ENCODE measurements around the gene RIMS1.

RIMS1 gene

DNA sequence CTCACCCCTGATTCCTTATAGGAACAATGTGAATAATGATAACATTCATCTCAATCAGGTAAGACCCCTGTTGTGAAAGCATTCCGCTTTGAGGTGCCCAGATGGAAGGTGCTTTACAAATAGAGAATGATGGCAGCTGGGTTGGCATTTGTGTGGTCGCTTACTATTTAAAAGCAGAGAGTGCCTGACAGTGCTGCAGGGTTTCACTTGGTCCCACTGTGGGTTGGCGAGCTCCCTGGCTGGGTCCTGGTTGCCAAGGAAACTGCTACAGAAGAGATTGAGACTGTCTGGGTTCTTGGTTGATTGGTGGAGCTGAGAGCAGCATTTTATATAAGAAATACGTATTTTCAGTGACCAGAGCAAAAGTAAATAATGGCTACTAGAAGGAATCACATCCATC lies 528.3 kb downstream of the RIMS1 start:
- no peak for DNase-seq (ENCODE audit: low spot score)

DNA sequence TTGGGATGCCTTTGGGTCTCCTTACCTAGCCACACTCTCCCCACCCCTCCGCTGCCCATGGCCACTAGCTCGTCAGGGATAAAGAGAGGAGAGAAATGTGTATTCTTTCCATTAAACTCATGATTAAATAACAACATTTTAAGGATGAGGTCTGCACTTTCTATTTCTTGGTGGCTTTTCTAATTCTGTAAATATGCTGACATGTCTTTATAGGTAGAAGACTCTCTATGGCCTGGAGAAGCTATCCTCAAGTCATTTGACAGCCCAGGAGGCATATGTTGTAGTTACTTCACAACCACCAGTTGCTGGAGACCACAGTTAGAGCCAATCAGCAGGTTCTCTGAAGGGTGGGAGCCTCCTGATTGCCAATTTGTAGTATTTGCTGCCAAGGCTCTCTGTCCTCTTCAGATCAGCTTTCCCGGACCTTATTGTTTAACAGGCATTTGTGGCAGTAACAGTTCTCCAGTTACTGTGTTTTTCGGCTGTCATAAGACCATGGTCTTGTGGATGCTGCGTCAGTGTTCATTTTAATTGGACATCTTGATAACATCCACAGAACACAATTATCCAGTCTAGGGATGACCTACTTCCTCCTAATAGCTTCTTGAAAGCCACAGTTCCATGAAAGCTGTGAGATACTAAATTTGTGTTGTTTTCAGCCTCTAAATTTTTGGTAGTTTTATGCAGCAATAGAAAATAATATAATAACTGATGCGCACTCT lies 530.6 kb downstream of the RIMS1 start:
- no peak for DNase-seq (ENCODE audit: low spot score)

DNA sequence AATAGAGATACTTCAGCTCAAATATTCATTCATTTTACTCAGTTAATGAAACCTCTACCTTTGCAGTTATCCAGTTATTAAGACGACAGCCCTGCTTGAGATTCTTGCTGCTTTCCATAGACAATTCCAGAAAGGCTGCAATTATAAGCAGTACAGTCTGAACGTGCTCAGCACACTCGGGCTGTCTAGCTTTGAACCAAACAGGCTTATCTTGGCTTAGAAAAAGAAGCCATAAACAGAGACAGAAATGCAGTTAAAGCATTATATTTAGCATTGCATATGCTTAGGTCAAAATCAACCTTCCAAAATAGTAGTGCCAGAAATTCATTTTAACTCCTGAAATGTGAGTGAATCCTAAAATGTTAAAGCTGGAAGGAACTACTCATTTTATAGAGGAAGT lies 531.4 kb downstream of the RIMS1 start:
- no peak for DNase-seq (ENCODE audit: low spot score)

DNA sequence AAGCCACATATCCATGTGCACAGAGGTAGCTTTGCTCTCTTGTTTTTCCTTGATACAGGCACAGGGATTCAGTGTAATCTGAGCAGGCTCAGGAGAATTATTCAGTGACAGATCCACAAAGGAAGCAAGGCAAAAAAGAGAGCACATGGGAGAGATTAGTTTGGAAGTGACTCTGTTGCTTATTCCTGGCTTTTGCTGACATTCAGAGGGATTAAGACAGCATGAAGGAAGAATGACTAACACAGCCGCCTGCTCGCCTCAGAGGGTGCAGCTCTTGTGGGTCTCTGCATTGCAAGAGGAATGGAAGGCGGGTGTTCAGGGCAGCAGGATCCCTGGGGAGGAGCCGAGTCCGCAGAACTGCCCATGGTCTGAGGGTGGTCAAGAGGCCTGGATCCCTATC lies 532.1 kb downstream of the RIMS1 start:
- DNase-seq (ENCODE audit: low spot score), result peak; percentile 57

DNA sequence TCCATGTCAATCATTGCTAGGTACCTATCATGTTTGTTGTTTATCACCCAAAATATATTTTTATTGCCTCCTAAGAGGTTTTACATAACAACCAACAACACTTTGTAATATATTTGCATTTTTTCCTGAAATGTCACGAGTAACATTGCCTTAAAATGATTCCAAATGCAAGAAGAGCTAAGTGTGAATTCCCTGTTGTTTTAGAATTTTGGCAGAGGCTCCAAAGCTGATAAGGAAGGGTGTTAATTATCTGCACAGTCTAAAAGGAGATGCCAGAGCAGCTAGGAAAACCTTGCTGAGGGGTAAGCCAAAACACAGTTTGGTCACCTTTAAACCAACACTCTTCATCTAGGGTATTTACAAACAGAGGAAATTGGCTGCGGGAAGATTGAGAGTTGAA lies 533.6 kb downstream of the RIMS1 start:
- no peak for DNase-seq (ENCODE audit: low spot score)

DNA sequence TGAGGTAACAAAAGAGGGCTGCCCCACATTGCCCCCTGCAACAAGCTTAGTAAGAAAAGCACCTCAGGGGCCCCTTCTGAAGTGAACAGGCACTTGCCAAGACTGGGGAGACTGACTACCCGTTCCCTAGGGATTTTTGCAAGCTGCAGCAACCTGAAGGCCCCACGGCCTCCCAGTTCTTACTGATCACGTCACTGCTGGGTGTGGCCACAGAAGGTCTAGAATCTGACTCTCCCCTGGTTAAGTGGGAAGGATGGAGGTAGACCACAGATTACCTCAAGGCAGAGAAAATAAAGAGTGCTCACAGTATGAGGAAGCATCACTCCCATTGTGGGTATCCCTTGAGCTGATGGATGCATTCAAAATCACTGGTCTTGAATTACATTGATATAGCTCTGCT lies 534.1 kb downstream of the RIMS1 start:
- no peak for DNase-seq (ENCODE audit: low spot score)

DNA sequence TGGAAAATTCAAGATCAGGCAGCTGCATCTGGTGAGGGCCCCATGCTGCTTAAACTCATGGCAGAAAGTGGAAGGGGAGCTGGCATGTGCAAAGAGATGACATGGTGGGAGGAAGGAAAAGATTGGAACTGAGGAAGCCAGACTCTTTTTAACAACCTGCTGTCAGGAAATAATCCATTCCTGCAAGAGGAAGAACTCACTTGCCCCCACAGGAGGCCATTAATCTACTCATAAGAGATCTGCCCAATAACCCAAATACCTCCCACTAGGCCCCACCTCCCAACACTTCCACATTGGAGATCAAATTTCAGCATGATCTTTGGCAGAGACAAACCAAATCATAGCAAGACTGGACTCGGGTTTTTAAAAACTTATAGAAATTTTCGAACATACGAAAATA lies 535.0 kb downstream of the RIMS1 start:
- DNase-seq (ENCODE audit: low spot score), result no peak

DNA sequence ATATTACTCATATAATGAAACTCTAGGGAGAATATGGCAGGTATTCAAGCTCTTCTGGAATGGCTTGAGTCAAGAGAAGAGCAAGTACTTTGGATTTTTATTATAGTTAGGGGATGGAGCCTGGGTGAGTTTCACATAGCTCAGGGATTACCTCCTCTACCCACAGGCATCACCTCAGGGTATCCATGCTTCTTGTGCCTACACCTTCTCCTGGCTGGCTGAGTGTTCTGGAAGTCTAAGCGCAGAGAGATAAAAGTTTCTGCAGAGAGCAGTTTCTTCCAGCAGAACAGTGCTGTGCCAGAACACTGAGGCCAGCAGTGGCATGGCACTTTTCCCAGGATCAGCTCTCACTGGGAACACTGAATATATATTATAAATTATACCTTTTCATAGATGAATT lies 535.8 kb downstream of the RIMS1 start:
- DNase-seq (ENCODE audit: low spot score), result no peak

DNA sequence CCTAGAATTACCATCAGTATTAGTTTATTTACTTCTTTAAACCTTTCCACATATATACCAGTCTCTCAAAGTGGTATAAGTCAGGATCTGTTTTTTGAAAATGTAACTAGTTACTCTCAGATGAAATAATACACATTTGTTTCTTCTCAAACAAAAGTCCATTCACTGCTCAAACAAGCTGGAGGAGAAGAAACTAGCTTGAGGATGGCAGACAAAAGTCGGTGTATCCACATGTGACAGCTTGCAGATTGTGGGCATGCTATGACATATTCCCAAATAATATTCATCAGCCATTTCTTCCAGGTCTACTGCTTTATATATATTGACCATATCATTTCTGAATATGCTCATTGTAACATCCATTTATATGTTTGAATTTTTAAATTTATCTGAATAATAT lies 538.1 kb downstream of the RIMS1 start:
- no peak for DNase-seq (ENCODE audit: low spot score)

DNA sequence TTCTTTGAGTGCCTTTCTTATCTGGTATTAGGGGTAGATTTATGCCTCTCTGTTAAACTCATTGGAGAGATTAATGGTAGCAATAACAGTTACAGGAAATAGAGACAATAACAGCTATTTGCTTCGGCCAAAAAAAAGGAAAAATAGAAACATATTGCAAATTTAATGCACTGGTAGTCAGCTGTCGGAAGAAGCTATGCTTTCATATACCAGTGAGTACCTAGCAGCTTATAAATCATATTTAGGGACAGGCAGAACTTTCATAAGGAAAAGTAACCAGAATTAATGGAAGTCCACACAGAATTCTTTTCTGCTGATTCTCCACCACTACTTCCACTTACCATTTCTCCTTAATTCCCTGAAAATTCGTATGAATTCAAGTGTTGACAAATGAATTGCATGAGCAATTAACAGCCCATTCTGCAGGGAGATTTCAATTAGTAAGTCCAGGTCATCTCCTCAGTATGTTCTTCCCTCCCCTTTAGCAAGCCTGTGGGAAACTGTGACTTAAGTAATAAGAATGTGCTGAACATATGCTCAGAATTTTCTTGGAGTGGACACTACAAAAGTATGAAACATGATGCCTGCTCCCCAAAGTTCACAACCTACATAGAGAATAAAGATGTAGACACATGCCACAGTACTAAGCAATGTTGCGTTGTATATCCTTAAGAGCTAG lies 538.8 kb downstream of the RIMS1 start:
- DNase-seq (ENCODE audit: low spot score), result no peak

DNA sequence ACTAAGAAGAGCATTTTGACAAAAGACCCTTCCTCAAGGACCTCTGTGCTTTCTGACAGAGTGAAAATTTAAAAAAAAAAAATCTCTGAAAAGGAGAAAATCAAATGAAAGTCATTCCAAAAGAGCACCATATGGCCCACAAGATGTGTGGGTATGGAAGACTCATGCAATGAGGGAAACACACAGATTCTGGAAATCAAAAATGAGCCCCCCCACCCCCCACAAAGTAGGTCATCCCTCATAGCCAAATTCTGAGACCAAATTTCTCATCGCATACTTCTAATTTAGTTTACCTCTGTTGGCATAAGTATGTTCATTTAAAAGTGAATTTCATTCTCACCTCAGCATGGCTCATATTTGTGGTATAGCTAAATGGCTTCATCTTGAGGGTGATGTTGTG lies 554.3 kb downstream of the RIMS1 start:
- DNase-seq (ENCODE audit: low spot score), result no peak

DNA sequence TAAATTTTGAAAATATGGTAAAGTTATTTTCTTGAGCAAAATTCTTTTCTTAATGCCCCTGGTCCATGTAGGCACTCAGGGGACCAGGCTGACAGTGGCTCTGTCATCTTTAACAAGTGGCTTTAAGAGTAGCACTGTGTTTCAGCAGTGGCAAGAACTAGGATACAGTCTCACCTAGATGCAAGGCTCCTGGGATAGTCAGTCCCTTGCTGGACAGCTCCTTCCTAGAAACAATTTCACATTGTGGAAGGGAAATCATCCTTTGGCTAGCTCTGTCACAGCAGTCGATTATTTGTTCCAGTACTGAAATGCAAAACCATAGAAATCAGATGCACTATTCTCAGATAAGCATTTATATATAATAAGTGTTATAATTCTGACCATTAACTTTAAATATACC lies 560.1 kb downstream of the RIMS1 start:
- no peak for DNase-seq (ENCODE audit: low spot score)
